Endodermal cell (in vitro differentiated cells): ENCODE results near the gene PPP1R26. TPM values are rescaled to one million over a fixed set of nuclear protein-coding genes. Genes with fewer than 3 reads are reported as not detected.

Experiments used
- DNase-seq: peaks from one replicate; pipeline ENCODE4 v3.0.0-alpha.2; 2017
- H3K27ac ChIP-seq: 2 replicates; pipeline ENCODE4 v1.5.1; 2013; ENCODE audit warnings: mild to moderate bottlenecking, low read depth, low read length, moderate library complexity
- H3K27me3 ChIP-seq: 2 replicates; pipeline ENCODE4 v1.6.1; 2013; ENCODE audit warnings: mild to moderate bottlenecking, low read length, moderate library complexity; ENCODE audit not compliant: insufficient read depth, control insufficient read depth, poor library complexity, severe bottlenecking
- H3K36me3 ChIP-seq: 2 replicates; pipeline ENCODE4 v1.7.0; 2013; ENCODE audit warnings: mild to moderate bottlenecking, low read length, moderate library complexity; ENCODE audit not compliant: control insufficient read depth, insufficient read depth
- H3K4me1 ChIP-seq: one replicate; pipeline ENCODE4 v1.7.0; 2013; ENCODE audit warnings: low read length; ENCODE audit not compliant: control insufficient read depth, insufficient read depth
- H3K4me3 ChIP-seq: 2 replicates; pipeline ENCODE4 v1.5.1; 2013; ENCODE audit warnings: mild to moderate bottlenecking, low read length, moderate library complexity
- H3K9ac ChIP-seq: 2 replicates; pipeline ENCODE4 v1.6.1; 2013; ENCODE audit warnings: mild to moderate bottlenecking, low read length, moderate library complexity; ENCODE audit not compliant: poor library complexity, severe bottlenecking; ENCODE audit errors: extremely low read depth
- H3K9me3 ChIP-seq: 2 replicates; pipeline ENCODE4 v1.6.1; 2013; ENCODE audit warnings: mild to moderate bottlenecking, low read length, moderate library complexity; ENCODE audit not compliant: control insufficient read depth
- H3K27ac Mint-ChIP-seq: 2 replicates; pipeline ENCODE4 v1.8.0; 2020; ENCODE audit warnings: mixed read lengths
- H3K27me3 Mint-ChIP-seq: 2 replicates; pipeline ENCODE4 v1.8.0; 2021; ENCODE audit warnings: mild to moderate bottlenecking, mixed read lengths; ENCODE audit not compliant: insufficient read depth
- H3K36me3 Mint-ChIP-seq: 2 replicates; pipeline ENCODE4 v1.8.0; 2020; ENCODE audit warnings: low read depth, mixed read lengths
- H3K4me1 Mint-ChIP-seq: 2 replicates; pipeline ENCODE4 v1.8.0; 2020; ENCODE audit warnings: mixed read lengths
- H3K4me3 Mint-ChIP-seq: 2 replicates; pipeline ENCODE4 v1.8.0; 2020; ENCODE audit warnings: mild to moderate bottlenecking, moderate library complexity, mixed read lengths
- H3K9me3 Mint-ChIP-seq: 2 replicates; pipeline ENCODE4 v1.8.0; 2020; ENCODE audit warnings: mild to moderate bottlenecking, mixed read lengths
- CTCF ChIP-seq: fragments of 200-600 bp; sonication (generic); conservative IDR thresholded peaks from 2 replicates; pipeline ENCODE4 v1.5.0; 2021; ENCODE audit warnings: antibody characterized with exemption, mild to moderate bottlenecking
- WGBS, 2 experiments: methylation state at CpG; one replicate each; pipeline versions ENCODE4 v1.1.5 to v1.1.7; 2013; ENCODE audit warnings: missing lambda C conversion rate in 2 of 2, mixed read lengths in 1 of 2; ENCODE audit not compliant: insufficient coverage in 1 of 2, insufficient read length in 1 of 2; 5-methylcytosine and 5-hydroxymethylcytosine counted together
- total RNA-seq, 2 donors: library from RNA; stranded (reverse); fragmentation: NEBNext Ultra II Directional in 1 of 2; extraction: Animal tissue kit (Norgen Biotek cat#: 25700) in 1 of 2; gene quantifications; 2 replicates in 1 of 2; 3 replicates in 1 of 2; pipeline ENCODE4 v1.2.1, GENCODE V29; 2021

Gene PPP1R26
- total RNA-seq, 2 donors from 2014 or later = 43.2 to 54.5 TPM

GRCh38 chr9:135488013-135488330, 8.4 kb downstream of the PPP1R26 start:
- H3K4me1 ChIP-seq = no peaks in the 10 kb centered on the region
- H3K27ac ChIP-seq = no peak overlapping the region
- H3K36me3 ChIP-seq = peaks cover 23% of the 10 kb centered on the region
- no peaks in the 10 kb centered on the region for H3K9me3 ChIP-seq
- no peak for TF ChIP-seq CTCF
- no peak overlapping the region for H3K4me3 Mint-ChIP-seq
- no peak overlapping the region for H3K4me3 ChIP-seq
- WGBS, 2 experiments = 90 to 95% methylated on average over 9 to 18 of the region's 18 CpGs
- H3K27me3 ChIP-seq = no peaks in the 10 kb centered on the region
- H3K9me3 Mint-ChIP-seq = no peaks in the 10 kb centered on the region
- H3K9ac ChIP-seq = no peak overlapping the region
- peaks cover 47% of the 10 kb centered on the region for H3K36me3 Mint-ChIP-seq
- H3K27ac Mint-ChIP-seq = no peak overlapping the region
- no peaks in the 10 kb centered on the region for H3K27me3 Mint-ChIP-seq
- no peak for DNase-seq
- no peaks in the 10 kb centered on the region for H3K4me1 Mint-ChIP-seq

- no peak for DNase-seq
- Histone ChIP-seq H3K4me1 (no peaks in the 10 kb centered on the region), H3K27ac (no peak overlapping the region), H3K36me3 (peaks cover 22% of the 10 kb centered on the region), H3K9ac (no peak overlapping the region), H3K27me3 (no peaks in the 10 kb centered on the region), H3K4me3 (no peak overlapping the region), H3K9me3 (no peaks in the 10 kb centered on the region)
- H3K9me3 Mint-ChIP-seq = no peaks in the 10 kb centered on the region
- TF ChIP-seq CTCF = no peak
- no peaks in the 10 kb centered on the region for H3K4me1 Mint-ChIP-seq
- H3K36me3 Mint-ChIP-seq = peaks cover 42% of the 10 kb centered on the region
- 94 to 97% methylated on average over 17 of the region's 17 CpGs for WGBS, 2 experiments
- H3K27ac Mint-ChIP-seq = no peak overlapping the region
- H3K4me3 Mint-ChIP-seq = no peak overlapping the region
- no peaks in the 10 kb centered on the region for H3K27me3 Mint-ChIP-seq
These were observed 8.9 kb downstream of the PPP1R26 start for GRCh38 chr9:135488527-135488926.

- no peak for DNase-seq
- no peak overlapping the region for H3K4me3 ChIP-seq
- Mint-ChIP-seq H3K9me3 (no peaks in the 10 kb centered on the region), H3K4me3 (no peak overlapping the region), H3K4me1 (no peaks in the 10 kb centered on the region), H3K36me3 (peaks cover 34% of the 10 kb centered on the region), H3K27ac (no peak overlapping the region), H3K27me3 (no peaks in the 10 kb centered on the region)
- H3K27me3 ChIP-seq = no peaks in the 10 kb centered on the region
- no peak for TF ChIP-seq CTCF
- H3K4me1 ChIP-seq = no peaks in the 10 kb centered on the region
- no peak overlapping the region for H3K27ac ChIP-seq
- no peak overlapping the region for H3K9ac ChIP-seq
- H3K36me3 ChIP-seq = peaks cover 14% of the 10 kb centered on the region
- H3K9me3 ChIP-seq = no peaks in the 10 kb centered on the region
- WGBS, 2 experiments = 90 to 93% methylated on average over 13 to 18 of the region's 18 CpGs
These were observed 9.8 kb downstream of the PPP1R26 start for GRCh38 chr9:135489188-135489906.
